GM23338 (cell line): ENCODE measurements around the gene ERN1. TPM values are rescaled to one million over a fixed set of nuclear protein-coding genes. Genes with fewer than 3 reads are reported as not detected.

Source experiments
- ATAC-seq: fragments of 200-7000 bp; cut with Tn5 transposase; 3 replicates; pipeline ENCODE4 v1.9.1; 2020
- DNase-seq: peaks from one replicate; pipeline ENCODE4 v3.0.0-alpha.2; 2015; ENCODE audit warnings: low spot score
- H2AFZ ChIP-seq: fragments of 200-600 bp; sonication (generic); 2 replicates; pipeline ENCODE4 v1.8.0; 2016; ENCODE audit warnings: antibody characterized with exemption, mild to moderate bottlenecking, moderate library complexity
- H3F3A ChIP-seq: fragments of 200-600 bp; sonication (generic); replicated peaks from 2 replicates; pipeline ENCODE4 v1.8.0; 2017; ENCODE audit warnings: antibody characterized with exemption, mixed run types, low read depth
- H3K27ac ChIP-seq: fragments of 200-600 bp; sonication (generic); 2 replicates; pipeline ENCODE4 v1.6.1; 2016; ENCODE audit warnings: low read depth
- H3K27me3 ChIP-seq: fragments of 200-600 bp; sonication (generic); 2 replicates; pipeline ENCODE4 v1.8.0; 2016; ENCODE audit warnings: mild to moderate bottlenecking, mixed run types, moderate library complexity; ENCODE audit not compliant: insufficient read depth
- H3K36me3 ChIP-seq: fragments of 200-600 bp; sonication (generic); 2 replicates; pipeline ENCODE4 v1.8.0; 2016; ENCODE audit warnings: mild to moderate bottlenecking; ENCODE audit not compliant: insufficient read depth
- H3K4me1 ChIP-seq: fragments of 200-600 bp; sonication (generic); 2 replicates; pipeline ENCODE4 v1.8.0; 2016; ENCODE audit warnings: mild to moderate bottlenecking, moderate library complexity; ENCODE audit not compliant: insufficient read depth
- H3K4me2 ChIP-seq: fragments of 200-600 bp; sonication (generic); 2 replicates; pipeline ENCODE4 v1.7.1; 2017; ENCODE audit warnings: mixed run types
- H3K4me3 ChIP-seq: fragments of 200-600 bp; sonication (generic); 2 replicates; pipeline ENCODE4 v1.6.1; 2016; ENCODE audit warnings: mixed run types
- H3K79me2 ChIP-seq: fragments of 200-600 bp; sonication (generic); replicated peaks from 2 replicates; pipeline ENCODE4 v1.8.0; 2017; ENCODE audit warnings: mild to moderate bottlenecking; ENCODE audit not compliant: insufficient read depth
- H3K9me2 ChIP-seq: fragments of 200-600 bp; sonication (generic); 2 replicates; pipeline ENCODE4 v1.8.0; 2017; ENCODE audit not compliant: insufficient read depth
- H4K20me1 ChIP-seq: fragments of 200-600 bp; sonication (generic); replicated peaks from 2 replicates; pipeline ENCODE4 v1.8.0; 2017; ENCODE audit warnings: mild to moderate bottlenecking; ENCODE audit not compliant: insufficient read depth
- H3K27ac Mint-ChIP-seq: 2 replicates; pipeline ENCODE4 v1.8.0; 2020; ENCODE audit warnings: inconsistent platforms, mild to moderate bottlenecking, moderate library complexity, mixed read lengths
- H3K27me3 Mint-ChIP-seq: 3 replicates; pipeline ENCODE4 v1.8.0; 2022; ENCODE audit warnings: low read depth, mild to moderate bottlenecking, moderate library complexity, mixed read lengths, inconsistent platforms; ENCODE audit not compliant: insufficient read depth, poor library complexity
- H3K36me3 Mint-ChIP-seq: 3 replicates; pipeline ENCODE4 v1.8.0; 2021; ENCODE audit warnings: low read depth, mild to moderate bottlenecking, inconsistent platforms, moderate library complexity, mixed read lengths
- H3K4me1 Mint-ChIP-seq: 3 replicates; pipeline ENCODE4 v1.8.0; 2020; ENCODE audit warnings: mild to moderate bottlenecking, inconsistent platforms, mixed read lengths
- H3K4me3 Mint-ChIP-seq: 3 replicates; pipeline ENCODE4 v1.8.0; 2021; ENCODE audit warnings: moderate library complexity, mild to moderate bottlenecking, inconsistent platforms, mixed read lengths
- H3K9me3 Mint-ChIP-seq: 3 replicates; pipeline ENCODE4 v1.8.0; 2020; ENCODE audit warnings: moderate library complexity, mild to moderate bottlenecking, inconsistent platforms, mixed read lengths
- CREB1 ChIP-seq: fragments of 250-450 bp; sonication (Bioruptor Pico); IDR thresholded peaks from 2 replicates; pipeline ENCODE4 v1.5.0; 2020; ENCODE audit warnings: low read depth, mild to moderate bottlenecking, moderate library complexity
- CTCF ChIP-seq, 2 experiments: fragments of 200-600 bp in 1 of 2; sonication (generic) in 1 of 2; conservative IDR thresholded peaks; 2 replicates each; pipeline versions ENCODE4 v1.5.1 to v1.6.1; 2016 to 2017; ENCODE audit warnings: antibody characterized with exemption in 2 of 2, low read depth in 2 of 2, mild to moderate bottlenecking in 2 of 2, moderate library complexity in 1 of 2
- EZH2 ChIP-seq: fragments of 200-600 bp; sonication (generic); IDR thresholded peaks from one replicate; pipeline ENCODE4 v1.8.0; 2017; ENCODE audit warnings: antibody characterized with exemption, mild to moderate bottlenecking, low read depth; ENCODE audit not compliant: unreplicated experiment
- EZH2phosphoT487 ChIP-seq: fragments of 200-600 bp; sonication (generic); IDR thresholded peaks from one replicate; pipeline ENCODE4 v1.8.1; 2018; ENCODE audit warnings: antibody characterized with exemption; ENCODE audit not compliant: unreplicated experiment
- JUNB ChIP-seq: IDR thresholded peaks from one replicate; pipeline ENCODE4 v1.6.1; 2016; ENCODE audit warnings: antibody characterized with exemption; ENCODE audit not compliant: unreplicated experiment
- POLR2AphosphoS5 ChIP-seq: IDR thresholded peaks from 2 replicates; pipeline ENCODE4 v1.6.1; 2016; ENCODE audit warnings: antibody characterized with exemption, low read depth
- STAT1 ChIP-seq: IDR thresholded peaks from one replicate; pipeline ENCODE4 v1.6.1; 2016; ENCODE audit warnings: antibody characterized with exemption; ENCODE audit not compliant: unreplicated experiment
- ZNF331 ChIP-seq: fragments of 250-450 bp; sonication (Bioruptor Pico); IDR thresholded peaks from 2 replicates; pipeline ENCODE4 v1.5.0; 2020; ENCODE audit warnings: low read depth, mild to moderate bottlenecking, moderate library complexity
- polyA plus RNA-seq: library from polyadenylated mRNA; unstranded; fragments of >200 nt; fragmentation: Nextera tagmentation; extraction: Ambion mirVana; gene quantifications from 2 replicates; pipeline ENCODE4 v1.2.1, GENCODE V29; 2016
- total RNA-seq: library from RNA; depleted of rRNA; stranded (reverse); fragments of >200 nt; shearing (Covaris generic); gene quantifications from 2 replicates; pipeline ENCODE4 v1.2.3, GENCODE V29; 2014
- TF ChIP-seq, protein P1 (sequence below): IDR thresholded peaks from 2 replicates; pipeline ENCODE4 v1.6.1; 2016; ENCODE audit warnings: antibody characterized with exemption
- TF ChIP-seq, protein P2 (sequence below): IDR thresholded peaks from one replicate; pipeline ENCODE4 v1.6.1; 2018; ENCODE audit warnings: antibody characterized with exemption; ENCODE audit not compliant: unreplicated experiment
- TF ChIP-seq, protein P3 (sequence below): fragments of 250-450 bp; sonication (Bioruptor Pico); IDR thresholded peaks from 2 replicates; pipeline ENCODE4 v1.5.0; 2020; ENCODE audit warnings: mild to moderate bottlenecking, moderate library complexity

Gene ERN1
- total and polyA plus RNA-seq, 2 experiments from 2014 or later: 5.9 to 7.5 TPM

- no peak for TF ChIP-seq POLR2AphosphoS5
- no peak for TF ChIP-seq EZH2
- TF ChIP-seq JUNB: no peak
- TF ChIP-seq, protein P1, sequence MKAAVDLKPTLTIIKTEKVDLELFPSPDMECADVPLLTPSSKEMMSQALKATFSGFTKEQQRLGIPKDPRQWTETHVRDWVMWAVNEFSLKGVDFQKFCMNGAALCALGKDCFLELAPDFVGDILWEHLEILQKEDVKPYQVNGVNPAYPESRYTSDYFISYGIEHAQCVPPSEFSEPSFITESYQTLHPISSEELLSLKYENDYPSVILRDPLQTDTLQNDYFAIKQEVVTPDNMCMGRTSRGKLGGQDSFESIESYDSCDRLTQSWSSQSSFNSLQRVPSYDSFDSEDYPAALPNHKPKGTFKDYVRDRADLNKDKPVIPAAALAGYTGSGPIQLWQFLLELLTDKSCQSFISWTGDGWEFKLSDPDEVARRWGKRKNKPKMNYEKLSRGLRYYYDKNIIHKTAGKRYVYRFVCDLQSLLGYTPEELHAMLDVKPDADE: no peak
- TF ChIP-seq STAT1: no peak
- peak; percentile 68; the same call in 1 of the 2 replicates for TF ChIP-seq CREB1 (CRISPR knock-in tag)
- TF ChIP-seq, protein P2, sequence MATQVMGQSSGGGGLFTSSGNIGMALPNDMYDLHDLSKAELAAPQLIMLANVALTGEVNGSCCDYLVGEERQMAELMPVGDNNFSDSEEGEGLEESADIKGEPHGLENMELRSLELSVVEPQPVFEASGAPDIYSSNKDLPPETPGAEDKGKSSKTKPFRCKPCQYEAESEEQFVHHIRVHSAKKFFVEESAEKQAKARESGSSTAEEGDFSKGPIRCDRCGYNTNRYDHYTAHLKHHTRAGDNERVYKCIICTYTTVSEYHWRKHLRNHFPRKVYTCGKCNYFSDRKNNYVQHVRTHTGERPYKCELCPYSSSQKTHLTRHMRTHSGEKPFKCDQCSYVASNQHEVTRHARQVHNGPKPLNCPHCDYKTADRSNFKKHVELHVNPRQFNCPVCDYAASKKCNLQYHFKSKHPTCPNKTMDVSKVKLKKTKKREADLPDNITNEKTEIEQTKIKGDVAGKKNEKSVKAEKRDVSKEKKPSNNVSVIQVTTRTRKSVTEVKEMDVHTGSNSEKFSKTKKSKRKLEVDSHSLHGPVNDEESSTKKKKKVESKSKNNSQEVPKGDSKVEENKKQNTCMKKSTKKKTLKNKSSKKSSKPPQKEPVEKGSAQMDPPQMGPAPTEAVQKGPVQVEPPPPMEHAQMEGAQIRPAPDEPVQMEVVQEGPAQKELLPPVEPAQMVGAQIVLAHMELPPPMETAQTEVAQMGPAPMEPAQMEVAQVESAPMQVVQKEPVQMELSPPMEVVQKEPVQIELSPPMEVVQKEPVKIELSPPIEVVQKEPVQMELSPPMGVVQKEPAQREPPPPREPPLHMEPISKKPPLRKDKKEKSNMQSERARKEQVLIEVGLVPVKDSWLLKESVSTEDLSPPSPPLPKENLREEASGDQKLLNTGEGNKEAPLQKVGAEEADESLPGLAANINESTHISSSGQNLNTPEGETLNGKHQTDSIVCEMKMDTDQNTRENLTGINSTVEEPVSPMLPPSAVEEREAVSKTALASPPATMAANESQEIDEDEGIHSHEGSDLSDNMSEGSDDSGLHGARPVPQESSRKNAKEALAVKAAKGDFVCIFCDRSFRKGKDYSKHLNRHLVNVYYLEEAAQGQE: no peak
- TF ChIP-seq CTCF (conservative IDR thresholded peaks at IDR 0.05; ENCODE audit: low read depth in 2 of 2): peak; percentile 70 to 93
- TF ChIP-seq, protein P3, sequence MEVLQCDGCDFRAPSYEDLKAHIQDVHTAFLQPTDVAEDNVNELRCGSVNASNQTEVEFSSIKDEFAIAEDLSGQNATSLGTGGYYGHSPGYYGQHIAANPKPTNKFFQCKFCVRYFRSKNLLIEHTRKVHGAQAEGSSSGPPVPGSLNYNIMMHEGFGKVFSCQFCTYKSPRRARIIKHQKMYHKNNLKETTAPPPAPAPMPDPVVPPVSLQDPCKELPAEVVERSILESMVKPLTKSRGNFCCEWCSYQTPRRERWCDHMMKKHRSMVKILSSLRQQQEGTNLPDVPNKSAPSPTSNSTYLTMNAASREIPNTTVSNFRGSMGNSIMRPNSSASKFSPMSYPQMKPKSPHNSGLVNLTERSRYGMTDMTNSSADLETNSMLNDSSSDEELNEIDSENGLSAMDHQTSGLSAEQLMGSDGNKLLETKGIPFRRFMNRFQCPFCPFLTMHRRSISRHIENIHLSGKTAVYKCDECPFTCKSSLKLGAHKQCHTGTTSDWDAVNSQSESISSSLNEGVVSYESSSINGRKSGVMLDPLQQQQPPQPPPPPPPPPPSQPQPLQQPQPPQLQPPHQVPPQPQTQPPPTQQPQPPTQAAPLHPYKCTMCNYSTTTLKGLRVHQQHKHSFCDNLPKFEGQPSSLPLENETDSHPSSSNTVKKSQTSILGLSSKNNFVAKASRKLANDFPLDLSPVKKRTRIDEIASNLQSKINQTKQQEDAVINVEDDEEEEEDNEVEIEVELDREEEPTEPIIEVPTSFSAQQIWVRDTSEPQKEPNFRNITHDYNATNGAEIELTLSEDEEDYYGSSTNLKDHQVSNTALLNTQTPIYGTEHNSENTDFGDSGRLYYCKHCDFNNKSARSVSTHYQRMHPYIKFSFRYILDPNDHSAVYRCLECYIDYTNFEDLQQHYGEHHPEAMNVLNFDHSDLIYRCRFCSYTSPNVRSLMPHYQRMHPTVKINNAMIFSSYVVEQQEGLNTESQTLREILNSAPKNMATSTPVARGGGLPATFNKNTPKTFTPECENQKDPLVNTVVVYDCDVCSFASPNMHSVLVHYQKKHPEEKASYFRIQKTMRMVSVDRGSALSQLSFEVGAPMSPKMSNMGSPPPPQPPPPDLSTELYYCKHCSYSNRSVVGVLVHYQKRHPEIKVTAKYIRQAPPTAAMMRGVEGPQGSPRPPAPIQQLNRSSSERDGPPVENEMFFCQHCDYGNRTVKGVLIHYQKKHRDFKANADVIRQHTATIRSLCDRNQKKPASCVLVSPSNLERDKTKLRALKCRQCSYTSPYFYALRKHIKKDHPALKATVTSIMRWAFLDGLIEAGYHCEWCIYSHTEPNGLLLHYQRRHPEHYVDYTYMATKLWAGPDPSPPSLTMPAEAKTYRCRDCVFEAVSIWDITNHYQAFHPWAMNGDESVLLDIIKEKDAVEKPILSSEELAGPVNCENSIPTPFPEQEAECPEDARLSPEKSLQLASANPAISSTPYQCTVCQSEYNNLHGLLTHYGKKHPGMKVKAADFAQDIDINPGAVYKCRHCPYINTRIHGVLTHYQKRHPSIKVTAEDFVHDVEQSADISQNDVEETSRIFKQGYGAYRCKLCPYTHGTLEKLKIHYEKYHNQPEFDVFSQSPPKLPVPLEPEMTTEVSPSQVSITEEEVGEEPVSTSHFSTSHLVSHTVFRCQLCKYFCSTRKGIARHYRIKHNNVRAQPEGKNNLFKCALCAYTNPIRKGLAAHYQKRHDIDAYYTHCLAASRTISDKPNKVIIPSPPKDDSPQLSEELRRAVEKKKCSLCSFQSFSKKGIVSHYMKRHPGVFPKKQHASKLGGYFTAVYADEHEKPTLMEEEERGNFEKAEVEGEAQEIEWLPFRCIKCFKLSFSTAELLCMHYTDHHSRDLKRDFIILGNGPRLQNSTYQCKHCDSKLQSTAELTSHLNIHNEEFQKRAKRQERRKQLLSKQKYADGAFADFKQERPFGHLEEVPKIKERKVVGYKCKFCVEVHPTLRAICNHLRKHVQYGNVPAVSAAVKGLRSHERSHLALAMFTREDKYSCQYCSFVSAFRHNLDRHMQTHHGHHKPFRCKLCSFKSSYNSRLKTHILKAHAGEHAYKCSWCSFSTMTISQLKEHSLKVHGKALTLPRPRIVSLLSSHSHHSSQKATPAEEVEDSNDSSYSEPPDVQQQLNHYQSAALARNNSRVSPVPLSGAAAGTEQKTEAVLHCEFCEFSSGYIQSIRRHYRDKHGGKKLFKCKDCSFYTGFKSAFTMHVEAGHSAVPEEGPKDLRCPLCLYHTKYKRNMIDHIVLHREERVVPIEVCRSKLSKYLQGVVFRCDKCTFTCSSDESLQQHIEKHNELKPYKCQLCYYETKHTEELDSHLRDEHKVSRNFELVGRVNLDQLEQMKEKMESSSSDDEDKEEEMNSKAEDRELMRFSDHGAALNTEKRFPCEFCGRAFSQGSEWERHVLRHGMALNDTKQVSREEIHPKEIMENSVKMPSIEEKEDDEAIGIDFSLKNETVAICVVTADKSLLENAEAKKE: no peak
- no peak for TF ChIP-seq ZNF331
- no peak for TF ChIP-seq EZH2phosphoT487
- DNase-seq (peak; percentile 86), ATAC-seq (peak; percentile 100)
- no peaks in the 10 kb centered on the region for H3K4me1 ChIP-seq
- no peaks in the 10 kb centered on the region for H4K20me1 ChIP-seq
- H3K27me3 Mint-ChIP-seq: peaks cover 6% of the 10 kb centered on the region
- H3K27ac Mint-ChIP-seq: 0 out of 2 replicates have a peak overlapping the region, but pooled peaks have one; percentile 49
- H3K9me2 ChIP-seq: no peaks in the 10 kb centered on the region
- H3K4me1 Mint-ChIP-seq: peaks cover 15% of the 10 kb centered on the region
- peaks cover 4% of the 10 kb centered on the region for H3K9me3 Mint-ChIP-seq
- H3K4me2 ChIP-seq: no peak overlapping the region; the same call in 1 of the 2 replicates
- peak overlapping the region; percentile 60; the same call in 2 of the 3 replicates for H3K4me3 Mint-ChIP-seq
- H3F3A ChIP-seq: 0 out of 2 replicates have a peak, but pooled peaks cover 3% of the 10 kb centered on the region
- no peaks in the 10 kb centered on the region for H3K27me3 ChIP-seq
- 0 out of 2 replicates have a peak overlapping the region, but pooled peaks have one; percentile 23 for H3K4me3 ChIP-seq
- peaks cover 14% of the 10 kb centered on the region for H3K36me3 Mint-ChIP-seq
- H3K27ac ChIP-seq: peak overlapping the region; percentile 26; the same call in 1 of the 2 replicates
- no peaks in the 10 kb centered on the region for H3K79me2 ChIP-seq
- no peaks in the 10 kb centered on the region for H3K36me3 ChIP-seq
- peak overlapping the region; percentile 74; the same call in 1 of the 2 replicates for H2AFZ ChIP-seq
Observed at GRCh38 chr17:64063766-64064224, 66.1 kb downstream of the ERN1 start.
